ENCODE results near the gene ZNF483. TPM values are rescaled to one million over a fixed set of nuclear protein-coding genes. Genes with fewer than 3 reads are reported as not detected.

Gene ZNF483
- total and polyA plus RNA-seq, 9 of the 15 experiments (the other 6 are each of a cell fraction or from before 2014, with no cell fraction given) = 0.04 to 1.0 (median 0.38) TPM

DNA sequence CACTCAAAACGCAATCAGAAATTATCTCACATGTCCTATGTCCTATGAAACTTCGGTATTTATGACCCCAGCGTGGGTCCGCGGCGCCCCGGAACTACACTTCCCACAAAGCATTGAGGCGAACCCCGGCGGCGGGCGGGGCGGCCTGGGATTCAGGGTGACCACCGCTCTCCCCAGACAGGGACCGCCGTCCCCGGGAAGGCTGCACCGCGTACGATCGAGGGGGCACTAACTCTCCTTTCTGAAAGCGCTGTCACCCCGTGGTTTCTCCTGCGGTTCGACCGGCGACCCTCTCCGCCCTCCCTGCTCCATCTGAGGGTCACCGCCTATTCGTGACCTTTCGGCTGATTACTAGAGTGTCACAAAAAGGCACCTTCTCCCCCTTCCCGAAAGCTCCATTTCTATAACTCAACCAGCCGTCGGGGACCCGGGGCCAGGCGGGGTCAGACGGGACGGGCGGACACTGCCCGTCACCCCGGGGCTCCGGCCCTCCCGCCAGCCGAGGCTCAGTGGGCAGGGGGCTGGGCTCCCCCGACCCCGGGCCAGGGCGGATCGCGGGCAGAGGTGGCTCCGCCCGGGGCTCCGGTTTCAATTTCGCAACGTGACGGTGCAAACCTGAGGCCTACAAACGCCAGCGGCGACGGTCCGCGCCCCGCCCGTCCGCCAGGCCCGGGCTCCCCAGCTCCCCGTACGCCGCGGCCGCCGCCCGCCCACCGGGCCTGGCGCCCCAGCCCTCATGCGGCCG lies 42.1 kb upstream of the ZNF483 start:
- intact Hi-C loops (cut with micrococcal nuclease) (loop anchor here (5.0 to 10.0 kb wide), 2 partner anchors 44 to 152 kb away; partner anchors contain the start of genes DNAJC25 and ZNF483), in situ Hi-C loops (cut with MboI) (no loop called here)
- H3K79me2 ChIP-seq (ENCODE audit: control insufficient read depth, insufficient read depth, low read length) = peaks cover 64% of the 10 kb centered on the region
- peaks cover 8 to 18% of the 10 kb centered on the region in 2 experiments; a peak in 3 of 5 replicates for H3K4me1 ChIP-seq (replicated peaks in 1 of 2; ENCODE audit: control insufficient read depth in 2 of 2, insufficient read depth in 2 of 2, low read length in 2 of 2)
- H3K27ac ChIP-seq (ENCODE audit: extremely low read depth, low read depth, low read length) = peak overlapping the region; percentile 97
- ATAC-seq (peak; percentile 85), DNase-seq (ENCODE audit: extremely low read depth in 1 of 4, low spot score in 3 of 4) (peak; percentile 76 to 89 (median 78)), FAIRE-seq (peak; percentile 70)
- ChIA-PET CTCF (ENCODE audit: low intra/inter-chr PET ratio) (no interaction called here), POLR2A (interaction anchor here (0.6 to 1.7 kb wide), 8 partner anchors 11 to 148 kb away, joined by 3 to 5 read pairs (median 3); partner anchors contain the start of gene DNAJC25)
- H3K27me3 ChIP-seq (ENCODE audit: control insufficient read depth in 2 of 2, insufficient read depth in 2 of 2, low read length in 2 of 2) = no peaks in the 10 kb centered on the region
- under 1% methylated on average over 42 of the region's 76 CpGs for WGBS (ENCODE audit: insufficient coverage, low coverage, missing lambda C conversion rate)
- no peaks in the 10 kb centered on the region for H3K9me1 ChIP-seq (ENCODE audit: control insufficient read depth, insufficient read depth, low read length)
- no TSS peak for BruUV-seq (replicated peaks)
- peaks cover 10% of the 10 kb centered on the region; the same call in 1 of the 3 replicates for H3K36me3 ChIP-seq (ENCODE audit: control insufficient read depth, insufficient read depth, low read length)
- peak overlapping the region; percentile 75 for H2AFZ ChIP-seq (ENCODE audit: low read depth, low read length)
- peak overlapping the region; percentile 94 for H3K4me3 ChIP-seq
- peak overlapping the region; percentile 89 to 91 for H3K9ac ChIP-seq (ENCODE audit: insufficient read depth in 1 of 2, low read depth in 2 of 2, low read length in 2 of 2)
- H4K20me1 ChIP-seq (replicated peaks; ENCODE audit: control insufficient read depth, insufficient read depth, low read length) = no peaks in the 10 kb centered on the region
- H3K4me2 ChIP-seq (ENCODE audit: insufficient read depth, low read length) = peak overlapping the region; percentile 95
- H3K9me3 ChIP-seq (replicated peaks; ENCODE audit: control insufficient read depth, insufficient read depth, low read depth, low read length) = no peaks in the 10 kb centered on the region
- TF ChIP-seq MAFG (tag; conservative IDR thresholded peaks at IDR 0.05) (no peak), SAFB (IDR thresholded peaks at IDR 0.05; ENCODE audit: borderline replicate concordance, low read depth, low read length) (no peak), STAT5B (CRISPR knock-in tag; IDR thresholded peaks at IDR 0.05) (no peak), HDGF (IDR thresholded peaks at IDR 0.05) (no peak), HMGN3 (IDR thresholded peaks at IDR 0.05; ENCODE audit: borderline replicate concordance, extremely low read depth, insufficient read length, low read depth, low read length) (peak; percentile 71), MIER1 (IDR thresholded peaks at IDR 0.05; ENCODE audit: low read depth) (no peak), ZNF518B (CRISPR knock-in tag; IDR thresholded peaks at IDR 0.05) (no peak), NR2C1 (IDR thresholded peaks at IDR 0.05) (peak; percentile 95), NR2C1 (tag; IDR thresholded peaks at IDR 0.05) (peak; percentile 96), XRCC3 (IDR thresholded peaks at IDR 0.05) (no peak), ZNF57 (CRISPR knock-in tag; IDR thresholded peaks at IDR 0.05) (no peak), MAX (CRISPR knock-in tag; IDR thresholded peaks at IDR 0.05) (no peak), MTF1 (CRISPR knock-in tag; IDR thresholded peaks at IDR 0.05; ENCODE audit: borderline replicate concordance) (no peak), RFX7 (CRISPR knock-in tag; IDR thresholded peaks at IDR 0.05) (no peak), ZNF184 (CRISPR knock-in tag; IDR thresholded peaks at IDR 0.05) (no peak), ARNT (IDR thresholded peaks at IDR 0.05) (no peak)
- TF ChIP-seq, protein P1, sequence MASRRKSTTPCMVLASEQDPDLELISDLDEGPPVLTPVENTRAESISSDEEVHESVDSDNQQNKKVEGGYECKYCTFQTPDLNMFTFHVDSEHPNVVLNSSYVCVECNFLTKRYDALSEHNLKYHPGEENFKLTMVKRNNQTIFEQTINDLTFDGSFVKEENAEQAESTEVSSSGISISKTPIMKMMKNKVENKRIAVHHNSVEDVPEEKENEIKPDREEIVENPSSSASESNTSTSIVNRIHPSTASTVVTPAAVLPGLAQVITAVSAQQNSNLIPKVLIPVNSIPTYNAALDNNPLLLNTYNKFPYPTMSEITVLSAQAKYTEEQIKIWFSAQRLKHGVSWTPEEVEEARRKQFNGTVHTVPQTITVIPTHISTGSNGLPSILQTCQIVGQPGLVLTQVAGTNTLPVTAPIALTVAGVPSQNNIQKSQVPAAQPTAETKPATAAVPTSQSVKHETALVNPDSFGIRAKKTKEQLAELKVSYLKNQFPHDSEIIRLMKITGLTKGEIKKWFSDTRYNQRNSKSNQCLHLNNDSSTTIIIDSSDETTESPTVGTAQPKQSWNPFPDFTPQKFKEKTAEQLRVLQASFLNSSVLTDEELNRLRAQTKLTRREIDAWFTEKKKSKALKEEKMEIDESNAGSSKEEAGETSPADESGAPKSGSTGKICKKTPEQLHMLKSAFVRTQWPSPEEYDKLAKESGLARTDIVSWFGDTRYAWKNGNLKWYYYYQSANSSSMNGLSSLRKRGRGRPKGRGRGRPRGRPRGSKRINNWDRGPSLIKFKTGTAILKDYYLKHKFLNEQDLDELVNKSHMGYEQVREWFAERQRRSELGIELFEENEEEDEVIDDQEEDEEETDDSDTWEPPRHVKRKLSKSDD (conservative IDR thresholded peaks at IDR 0.05; ENCODE audit: low read length) = no peak

All from K562 (cell line).